Hepatocyte (in vitro differentiated cells): ENCODE data around the gene SP8.
A peak's percentile ranks its signal among the peaks of the same experiment; 100 is the strongest.

Experiments
- EZH2 ChIP-seq: fragments of 200-600 bp; sonication (generic); IDR thresholded peaks from 2 replicates; pipeline ENCODE4 v1.6.1; 2016; ENCODE audit warnings: antibody characterized with exemption, mild to moderate bottlenecking, borderline replicate concordance
- EZH2phosphoT487 ChIP-seq: fragments of 200-600 bp; sonication (generic); IDR thresholded peaks from one replicate; pipeline ENCODE4 v1.6.1; 2018; ENCODE audit warnings: antibody characterized with exemption, mild to moderate bottlenecking, low read depth, moderate library complexity; ENCODE audit not compliant: unreplicated experiment, severe bottlenecking
- TF ChIP-seq, protein P1 (sequence below): fragments of 200-600 bp; sonication (generic); IDR thresholded peaks from 2 replicates; pipeline ENCODE4 v1.5.1; 2016; ENCODE audit warnings: antibody characterized with exemption, mild to moderate bottlenecking; ENCODE audit not compliant: poor library complexity

DNA sequence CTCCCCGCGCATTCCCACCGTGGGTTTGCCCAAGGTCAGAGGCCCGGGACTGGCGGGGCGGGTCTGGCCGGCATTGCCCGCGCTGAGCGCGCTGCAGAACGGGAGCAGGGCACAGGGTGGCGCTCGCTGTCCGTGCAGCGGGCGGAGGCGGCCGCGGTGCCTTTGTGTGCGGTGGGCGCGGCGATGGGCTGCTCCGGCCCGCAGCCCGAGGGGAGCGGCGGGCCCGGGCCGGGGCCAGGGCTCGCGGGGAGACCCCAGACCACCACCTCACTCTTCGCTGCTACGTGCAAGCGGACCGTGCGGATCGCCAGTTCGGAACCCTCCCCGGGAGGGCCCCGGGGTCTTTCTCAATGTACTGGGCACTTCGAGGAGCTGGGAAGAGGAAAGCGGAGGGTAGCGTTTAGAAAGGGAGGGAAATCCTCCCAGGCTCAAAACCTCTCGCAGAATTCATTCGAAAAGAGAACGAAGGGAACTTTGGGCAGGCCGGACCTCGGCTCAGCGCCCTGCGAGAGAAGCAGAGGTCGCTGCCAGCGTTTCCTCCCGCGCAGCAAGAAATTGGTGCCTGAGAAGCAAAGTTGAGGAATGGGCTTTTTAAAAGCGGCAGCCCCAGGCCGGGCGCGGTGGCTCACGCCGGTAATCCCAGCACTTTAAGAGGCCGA, 8.5 kb downstream of the SP8 start:
- TF ChIP-seq, protein P1, sequence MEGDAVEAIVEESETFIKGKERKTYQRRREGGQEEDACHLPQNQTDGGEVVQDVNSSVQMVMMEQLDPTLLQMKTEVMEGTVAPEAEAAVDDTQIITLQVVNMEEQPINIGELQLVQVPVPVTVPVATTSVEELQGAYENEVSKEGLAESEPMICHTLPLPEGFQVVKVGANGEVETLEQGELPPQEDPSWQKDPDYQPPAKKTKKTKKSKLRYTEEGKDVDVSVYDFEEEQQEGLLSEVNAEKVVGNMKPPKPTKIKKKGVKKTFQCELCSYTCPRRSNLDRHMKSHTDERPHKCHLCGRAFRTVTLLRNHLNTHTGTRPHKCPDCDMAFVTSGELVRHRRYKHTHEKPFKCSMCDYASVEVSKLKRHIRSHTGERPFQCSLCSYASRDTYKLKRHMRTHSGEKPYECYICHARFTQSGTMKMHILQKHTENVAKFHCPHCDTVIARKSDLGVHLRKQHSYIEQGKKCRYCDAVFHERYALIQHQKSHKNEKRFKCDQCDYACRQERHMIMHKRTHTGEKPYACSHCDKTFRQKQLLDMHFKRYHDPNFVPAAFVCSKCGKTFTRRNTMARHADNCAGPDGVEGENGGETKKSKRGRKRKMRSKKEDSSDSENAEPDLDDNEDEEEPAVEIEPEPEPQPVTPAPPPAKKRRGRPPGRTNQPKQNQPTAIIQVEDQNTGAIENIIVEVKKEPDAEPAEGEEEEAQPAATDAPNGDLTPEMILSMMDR, result peak; percentile 71
- TF ChIP-seq EZH2 (no peak), EZH2phosphoT487 (no peak)
